Ovary (tissue), 3 donors: ENCODE results near the gene TNFRSF1B.

Experiments used
- EP300 ChIP-seq: sonication (generic); formaldehyde crosslinking; IDR thresholded peaks from one replicate; pipeline ENCODE4 v1.6.1; 2017; ENCODE audit warnings: antibody characterized with exemption
- POLR2A ChIP-seq: fragments of 450-650 bp; IDR thresholded peaks from one replicate; pipeline ENCODE4 v1.6.1; 2017; ENCODE audit warnings: antibody characterized with exemption, mild to moderate bottlenecking, moderate library complexity
- TF ChIP-seq, protein P1 (sequence below), 3 donors: fragments of 450-650 bp in 2 of 3; fragments of 200-600 bp in 1 of 3; IDR thresholded peaks; one replicate each; pipeline versions ENCODE4 v1.5.1 to v1.8.0; 2016 to 2022; ENCODE audit warnings: antibody characterized with exemption in 3 of 3, mild to moderate bottlenecking in 1 of 3
- donor health status: DM: no; HTN: no; CAD: no.

DNA sequence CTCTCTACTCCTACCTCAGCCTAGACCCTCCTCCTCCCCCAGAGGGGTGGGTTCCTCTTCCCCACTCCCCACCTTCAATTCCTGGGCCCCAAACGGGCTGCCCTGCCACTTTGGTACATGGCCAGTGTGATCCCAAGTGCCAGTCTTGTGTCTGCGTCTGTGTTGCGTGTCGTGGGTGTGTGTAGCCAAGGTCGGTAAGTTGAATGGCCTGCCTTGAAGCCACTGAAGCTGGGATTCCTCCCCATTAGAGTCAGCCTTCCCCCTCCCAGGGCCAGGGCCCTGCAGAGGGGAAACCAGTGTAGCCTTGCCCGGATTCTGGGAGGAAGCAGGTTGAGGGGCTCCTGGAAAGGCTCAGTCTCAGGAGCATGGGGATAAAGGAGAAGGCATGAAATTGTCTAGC lies 41.5 kb downstream of the TNFRSF1B start:
- TF ChIP-seq, protein P1, sequence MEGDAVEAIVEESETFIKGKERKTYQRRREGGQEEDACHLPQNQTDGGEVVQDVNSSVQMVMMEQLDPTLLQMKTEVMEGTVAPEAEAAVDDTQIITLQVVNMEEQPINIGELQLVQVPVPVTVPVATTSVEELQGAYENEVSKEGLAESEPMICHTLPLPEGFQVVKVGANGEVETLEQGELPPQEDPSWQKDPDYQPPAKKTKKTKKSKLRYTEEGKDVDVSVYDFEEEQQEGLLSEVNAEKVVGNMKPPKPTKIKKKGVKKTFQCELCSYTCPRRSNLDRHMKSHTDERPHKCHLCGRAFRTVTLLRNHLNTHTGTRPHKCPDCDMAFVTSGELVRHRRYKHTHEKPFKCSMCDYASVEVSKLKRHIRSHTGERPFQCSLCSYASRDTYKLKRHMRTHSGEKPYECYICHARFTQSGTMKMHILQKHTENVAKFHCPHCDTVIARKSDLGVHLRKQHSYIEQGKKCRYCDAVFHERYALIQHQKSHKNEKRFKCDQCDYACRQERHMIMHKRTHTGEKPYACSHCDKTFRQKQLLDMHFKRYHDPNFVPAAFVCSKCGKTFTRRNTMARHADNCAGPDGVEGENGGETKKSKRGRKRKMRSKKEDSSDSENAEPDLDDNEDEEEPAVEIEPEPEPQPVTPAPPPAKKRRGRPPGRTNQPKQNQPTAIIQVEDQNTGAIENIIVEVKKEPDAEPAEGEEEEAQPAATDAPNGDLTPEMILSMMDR (IDR thresholded peaks at IDR 0.05) = no peak
- TF ChIP-seq POLR2A = no peak
- no peak for TF ChIP-seq EP300
